GM20431 (cell line): ENCODE measurements around the gene COX7B2.

Source experiments
- in situ Hi-C: fragments of 300-500 bp; cut with MseI, MboI; formaldehyde crosslinking; loops from one replicate; pipeline ENCODE4 v1.15.0; 2020; ENCODE audit warnings: low sequenced_read_pairs; ENCODE audit not compliant: unreplicated experiment

Gene COX7B2

DNA sequence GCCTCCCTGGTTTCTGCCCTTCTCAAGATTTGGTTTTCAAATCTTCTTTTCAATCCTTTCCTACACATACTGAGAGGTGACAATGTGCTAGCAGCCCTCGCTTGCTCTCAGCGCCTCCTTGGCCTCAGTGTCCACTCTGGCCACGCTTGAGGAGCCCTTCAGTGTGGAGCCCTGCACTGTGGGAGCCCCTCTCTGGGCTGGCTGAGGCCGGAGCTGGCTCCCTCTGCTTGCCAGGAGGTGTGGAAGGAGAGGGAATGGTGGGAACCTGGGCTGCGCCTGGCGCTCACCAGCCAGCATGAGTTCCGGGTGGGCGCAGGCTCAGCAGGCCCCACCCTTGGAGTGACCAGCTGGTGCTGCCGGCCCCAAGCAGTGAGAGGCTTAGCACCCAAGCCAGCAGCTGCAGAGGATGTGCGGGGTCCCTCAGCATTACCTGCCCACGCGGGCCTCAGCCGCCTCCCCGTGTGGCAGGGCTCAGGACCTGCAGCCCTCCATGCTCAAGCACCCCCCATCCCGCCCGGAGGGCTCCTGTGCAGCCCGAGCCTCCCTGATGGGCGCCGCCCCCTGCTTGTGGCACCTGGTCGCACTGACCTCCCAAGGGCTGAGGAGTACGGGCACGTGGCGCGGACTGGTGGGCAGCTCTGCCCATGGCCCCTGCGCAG is 127.5 kb downstream of the COX7B2 start:
- in situ Hi-C loops: no loop called here

DNA sequence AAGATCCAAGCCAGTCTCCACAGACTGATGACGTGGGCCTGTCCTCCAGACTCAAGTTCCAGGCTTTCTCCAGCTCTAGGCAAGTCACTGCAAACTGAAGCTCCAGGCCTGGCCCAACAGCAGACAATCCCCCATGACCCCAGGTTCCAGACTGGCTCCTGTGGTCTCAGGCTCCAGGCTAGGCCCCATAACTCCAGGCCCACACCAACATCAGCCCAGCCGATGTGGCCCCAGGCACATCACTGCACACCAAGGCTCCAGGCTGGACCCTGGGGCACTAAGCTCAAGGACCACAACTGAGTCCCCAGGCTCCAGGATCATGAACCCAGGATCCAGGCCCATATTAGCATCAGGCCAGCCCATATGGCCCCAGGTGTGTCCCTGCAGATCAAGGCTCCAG is 143.6 kb downstream of the COX7B2 start:
- in situ Hi-C loops: no loop called here

DNA sequence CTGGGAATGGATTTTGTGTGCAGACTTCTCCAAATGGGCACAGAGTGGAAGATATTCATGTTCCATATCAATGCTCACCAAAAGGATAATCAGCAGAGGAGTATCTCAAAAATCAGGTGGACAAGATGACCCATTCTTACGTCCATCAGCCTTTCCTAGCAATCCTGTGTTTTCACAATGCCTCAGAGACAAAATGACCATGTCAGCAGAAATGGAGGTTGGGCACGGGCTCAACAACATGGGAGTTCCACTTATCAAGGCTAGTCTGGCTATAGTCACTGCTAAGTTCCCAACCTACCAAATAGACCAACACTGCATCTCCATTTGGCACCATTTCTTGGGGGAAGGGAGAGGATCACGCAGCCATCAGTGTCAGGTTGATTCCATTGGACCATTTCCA is 179.0 kb downstream of the COX7B2 start:
- in situ Hi-C loops: no loop called here

DNA sequence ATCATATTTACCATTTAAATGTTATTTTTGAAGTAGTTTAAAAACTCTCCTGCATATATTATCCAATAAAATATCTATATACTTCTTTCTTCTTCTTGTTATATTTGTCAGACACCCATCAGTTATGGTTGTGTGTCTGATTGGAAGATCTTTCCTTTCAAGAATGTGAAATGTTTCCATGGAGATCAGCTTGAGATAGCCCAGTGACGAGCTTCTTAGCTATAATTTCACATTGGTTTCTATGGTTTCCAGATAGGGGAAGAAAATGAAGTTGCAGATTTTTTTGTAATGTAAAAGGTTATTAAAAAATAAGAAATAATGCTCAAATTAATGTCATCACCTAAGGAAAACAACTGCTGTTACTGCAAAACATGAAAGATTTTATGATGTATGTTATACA is 189.0 kb downstream of the COX7B2 start:
- in situ Hi-C loops: no loop called here

DNA sequence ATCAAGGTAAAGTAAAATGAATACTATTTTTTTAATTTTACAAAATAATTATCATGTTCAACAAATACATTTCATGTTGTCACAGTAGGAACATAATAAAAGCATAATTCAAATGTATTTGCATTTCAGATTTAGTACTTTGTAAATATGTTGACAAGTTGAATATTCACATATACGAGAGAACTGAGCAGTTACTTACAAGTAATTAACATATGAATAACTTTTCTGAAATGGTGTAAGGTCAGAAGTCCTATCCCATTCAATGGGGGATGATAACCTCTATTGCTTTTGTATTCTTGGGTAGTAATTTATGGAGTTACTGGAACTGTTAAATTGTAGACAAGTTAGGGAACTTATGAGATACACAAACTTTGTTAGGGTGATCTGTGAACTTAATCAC is 191.1 kb downstream of the COX7B2 start:
- in situ Hi-C loops: no loop called here

DNA sequence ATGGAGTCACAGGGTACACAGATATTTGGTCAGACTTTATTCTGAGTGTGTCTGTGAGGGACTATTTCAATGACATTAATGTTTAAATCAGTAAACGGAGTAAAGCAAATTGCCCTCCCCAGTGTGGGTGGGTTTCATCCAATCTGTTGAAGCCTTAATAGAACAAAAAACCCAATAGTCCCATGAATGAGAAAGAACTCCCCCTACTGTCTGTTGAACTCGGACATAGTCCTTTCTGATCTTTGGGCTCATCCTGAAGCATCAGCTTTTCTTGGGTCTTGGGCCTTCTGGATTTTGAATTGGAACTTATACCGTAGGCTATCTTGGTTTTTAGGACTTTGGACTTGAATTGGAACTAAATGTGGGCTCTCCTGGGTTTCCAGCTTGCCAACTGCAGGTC is 193.6 kb downstream of the COX7B2 start:
- in situ Hi-C loops: no loop called here

DNA sequence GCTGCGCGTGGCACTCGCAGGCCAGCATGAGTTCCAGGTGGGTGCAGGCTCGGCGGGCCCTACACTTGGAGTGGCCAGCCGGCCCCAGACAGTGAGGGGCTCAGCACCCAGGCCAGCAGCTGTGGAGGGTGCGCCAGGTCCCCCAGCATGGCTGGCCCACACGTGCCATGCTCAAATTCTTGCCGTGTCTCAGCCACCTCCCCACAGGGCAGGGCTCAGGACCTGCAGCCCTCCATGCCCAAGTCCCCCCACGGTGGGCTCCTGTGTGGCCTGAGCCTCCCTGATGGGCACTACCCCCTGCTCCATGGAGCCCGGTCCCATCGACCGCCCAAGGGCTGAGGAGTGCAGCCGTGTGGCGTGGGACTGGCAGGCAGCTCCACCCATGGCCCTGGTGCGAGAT is 210.2 kb downstream of the COX7B2 start:
- in situ Hi-C loops: no loop called here
